Thymus (tissue), 11 donors: Measurements from ENCODE around the gene MAEL. TPM values are rescaled to one million over a fixed set of nuclear protein-coding genes. Genes with fewer than 3 reads are reported as not detected.
"Not testable (repeated sequence)": the region's sequence is repeated elsewhere in the genome, so short reads cannot be mapped to it uniquely, and the experiment has no call there.

ENCODE experiments used
- DNase-seq, 9 donors: peaks; one replicate each; pipeline ENCODE4 v3.0.0-alpha.2; 2013; ENCODE audit warnings: low spot score in 9 of 9, low read depth in 6 of 9, missing footprints in 1 of 9
- H3K27ac ChIP-seq, 2 donors: one replicate each; pipeline ENCODE4 v1.5.1; 2013; ENCODE audit warnings: control low read depth in 1 of 2, low read depth in 1 of 2, low read length in 1 of 2, mild to moderate bottlenecking in 1 of 2, moderate library complexity in 1 of 2
- H3K27me3 ChIP-seq, 2 donors: one replicate each; pipeline ENCODE4 v1.5.1; 2013; ENCODE audit warnings: low read length in 1 of 2; ENCODE audit not compliant: control insufficient read depth in 2 of 2, insufficient read depth in 1 of 2
- H3K36me3 ChIP-seq, 2 donors: one replicate each; pipeline ENCODE4 v1.5.1; 2013; ENCODE audit warnings: low read length in 1 of 2, mild to moderate bottlenecking in 1 of 2, moderate library complexity in 1 of 2; ENCODE audit not compliant: control insufficient read depth in 2 of 2, insufficient read depth in 2 of 2
- H3K4me1 ChIP-seq, 2 donors: one replicate each; pipeline ENCODE4 v1.5.1; 2013; ENCODE audit warnings: low read length in 2 of 2; ENCODE audit not compliant: control insufficient read depth in 2 of 2, insufficient read depth in 2 of 2
- H3K4me3 ChIP-seq, 2 donors: one replicate each; pipeline ENCODE4 v1.5.1; 2013; ENCODE audit warnings: low read length in 2 of 2, control low read depth in 1 of 2, mild to moderate bottlenecking in 1 of 2
- H3K9me3 ChIP-seq, 2 donors: one replicate each; pipeline ENCODE4 v1.5.1; 2013; ENCODE audit warnings: low read length in 1 of 2, mild to moderate bottlenecking in 1 of 2; ENCODE audit not compliant: control insufficient read depth in 2 of 2, insufficient read depth in 1 of 2
- WGBS: extraction: QIAGEN DNeasy Blood & Tissue Kit; methylation state at CpG from one replicate; pipeline ENCODE4 v1.1.7; 2013; 5-methylcytosine and 5-hydroxymethylcytosine counted together
- polyA plus RNA-seq: library from polyadenylated mRNA; stranded (reverse); fragments of 200-250 nt; gene quantifications from one replicate; pipeline ENCODE4 v1.2.3, GENCODE V29; 2013
- total RNA-seq: library from RNA; stranded (reverse); fragments of 120-200 nt; gene quantifications from one replicate; pipeline ENCODE4 v1.2.4, GENCODE V29; 2013
- donor health status: healthy.

Gene MAEL
- total and polyA plus RNA-seq, 2 donors, result 0.57 TPM; not detected in 1

DNA sequence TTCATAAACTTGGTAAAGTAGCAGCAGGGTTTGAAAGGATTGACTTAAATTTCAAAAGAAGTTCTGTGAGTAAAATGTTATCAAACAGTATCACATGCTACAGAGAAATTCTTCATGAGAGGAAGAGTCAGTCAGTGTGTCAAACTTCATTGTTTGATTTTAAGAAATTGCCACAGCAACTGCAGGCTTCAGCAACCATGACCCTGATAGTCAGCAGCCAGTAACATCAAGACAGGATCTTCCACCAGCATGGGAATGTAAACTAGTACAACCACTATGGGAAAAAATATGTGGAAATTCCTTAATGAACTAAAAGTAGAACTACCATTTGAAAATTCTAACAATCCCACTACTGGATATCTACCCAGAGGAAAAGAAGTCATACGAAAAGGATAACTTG, 11.5 kb downstream of the MAEL start:
- WGBS, result 99% methylated on average over 1 of the region's 1 CpG
- DNase-seq, result no peak
- Histone ChIP-seq H3K9me3 (no peaks in the 10 kb centered on the region), H3K27ac (no peak overlapping the region), H3K27me3 (no peaks in the 10 kb centered on the region), H3K4me3 (no peak overlapping the region), H3K36me3 (no peaks in the 10 kb centered on the region), H3K4me1 (no peaks in the 10 kb centered on the region)

DNA sequence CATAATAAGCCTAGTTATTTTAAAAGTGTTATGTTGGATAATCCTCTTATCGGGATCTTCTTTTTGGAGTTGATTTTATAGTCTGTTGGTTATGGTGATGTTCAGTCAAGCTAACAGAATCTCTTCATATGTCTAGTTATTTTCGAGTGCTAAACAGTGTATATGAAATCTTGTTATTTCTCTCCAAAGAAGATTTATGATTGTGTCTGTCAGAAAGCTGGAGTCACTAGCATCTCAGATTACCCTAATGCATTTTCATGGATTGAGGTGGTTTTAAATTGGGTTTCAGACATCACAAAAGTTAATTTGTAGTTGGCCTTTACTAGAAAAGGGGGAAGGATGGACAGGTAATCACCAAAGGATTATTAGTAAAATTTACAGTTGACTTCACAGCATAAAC, 13.3 kb downstream of the MAEL start:
- Histone ChIP-seq H3K4me3 (no peak overlapping the region), H3K4me1 (no peaks in the 10 kb centered on the region), H3K36me3 (no peaks in the 10 kb centered on the region), H3K27ac (no peak overlapping the region), H3K9me3 (no peaks in the 10 kb centered on the region), H3K27me3 (no peaks in the 10 kb centered on the region)
- 93% methylated on average over 2 of the region's 2 CpGs for WGBS
- DNase-seq, result no peak

DNA sequence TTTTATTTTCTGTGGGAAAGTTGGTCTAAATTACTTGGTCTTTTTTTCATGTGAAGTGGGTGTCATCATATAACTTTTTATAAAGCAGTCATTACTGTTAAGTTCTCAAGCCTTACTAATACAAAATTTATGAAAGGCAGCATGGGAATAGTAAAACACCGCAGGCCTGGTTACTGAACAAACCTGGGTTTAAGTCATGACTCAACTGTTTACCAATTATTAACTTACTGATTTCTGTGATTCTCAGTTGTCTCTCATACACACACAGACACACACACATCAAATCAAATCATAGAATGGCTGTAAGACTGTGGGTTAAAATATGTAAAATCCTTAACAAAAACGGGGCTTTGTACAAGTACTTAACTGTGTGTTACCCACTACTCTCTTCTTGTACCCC, 14.6 kb downstream of the MAEL start:
- no peak for DNase-seq
- 94% methylated on average over 2 of the region's 2 CpGs for WGBS
- no peaks in the 10 kb centered on the region for H3K36me3 ChIP-seq
- no peaks in the 10 kb centered on the region for H3K9me3 ChIP-seq
- H3K4me1 ChIP-seq, result no peaks in the 10 kb centered on the region
- H3K4me3 ChIP-seq, result no peak overlapping the region
- no peak overlapping the region for H3K27ac ChIP-seq
- H3K27me3 ChIP-seq, result no peaks in the 10 kb centered on the region

DNA sequence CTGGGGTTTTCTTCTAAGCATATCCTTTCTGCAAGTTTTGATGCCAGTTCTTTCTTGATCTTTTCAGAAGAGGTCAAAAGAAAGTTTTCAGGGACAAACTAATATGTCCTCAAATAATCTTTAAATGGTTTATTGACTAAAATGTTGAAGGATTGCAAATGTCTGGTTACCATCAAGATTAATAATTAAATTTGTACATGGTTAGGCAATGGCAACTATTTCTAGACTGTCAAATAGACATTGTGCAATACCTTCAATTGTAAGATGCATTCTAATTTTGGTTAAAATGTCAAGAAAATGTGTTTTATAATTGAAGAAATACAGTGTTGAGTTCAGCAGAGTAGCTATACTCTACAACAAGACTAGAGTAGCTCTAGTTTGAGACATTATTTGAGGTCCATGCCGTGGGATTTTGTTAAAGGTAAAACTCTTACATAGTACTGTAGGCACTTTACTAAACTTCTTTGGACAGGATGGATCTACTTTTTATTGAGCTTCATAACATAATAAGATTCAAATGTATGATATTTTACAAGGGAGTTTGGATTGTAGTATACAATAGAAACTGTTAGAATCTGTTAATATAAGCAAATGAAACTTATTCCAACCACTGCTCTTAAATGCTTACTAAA, 22.6 kb downstream of the MAEL start:
- 98% methylated on average over 1 of the region's 1 CpG for WGBS
- no peaks in the 10 kb centered on the region for H3K36me3 ChIP-seq
- H3K4me1 ChIP-seq, result no peaks in the 10 kb centered on the region
- no peak overlapping the region for H3K4me3 ChIP-seq
- H3K9me3 ChIP-seq, result no peaks in the 10 kb centered on the region
- no peak for DNase-seq
- no peak overlapping the region for H3K27ac ChIP-seq
- no peaks in the 10 kb centered on the region for H3K27me3 ChIP-seq

DNA sequence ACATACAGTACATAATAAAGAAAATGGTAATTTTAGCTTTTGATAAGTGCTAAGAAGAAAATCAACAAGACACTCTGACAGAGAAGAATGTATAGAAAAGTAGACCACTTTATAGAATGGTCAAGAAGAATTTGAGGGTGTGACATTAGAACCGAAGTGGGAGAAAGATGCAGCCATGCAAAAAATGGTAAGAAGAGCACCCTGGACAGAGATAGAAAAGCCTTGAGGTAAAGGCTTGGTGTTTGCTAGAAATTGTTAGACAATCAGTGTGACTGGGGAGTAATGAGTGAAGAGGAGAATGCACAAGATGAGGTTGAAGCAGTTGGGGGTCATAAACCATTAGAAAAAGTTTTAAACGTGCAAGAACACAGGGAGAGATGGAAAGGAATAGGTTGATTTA, 23.5 kb downstream of the MAEL start:
- no peaks in the 10 kb centered on the region for H3K27me3 ChIP-seq
- no peaks in the 10 kb centered on the region for H3K9me3 ChIP-seq
- no peaks in the 10 kb centered on the region for H3K36me3 ChIP-seq
- DNase-seq, result no peak
- WGBS, result 97% methylated on average over 2 of the region's 2 CpGs
- H3K4me3 ChIP-seq, result no peak overlapping the region
- H3K27ac ChIP-seq, result no peak overlapping the region
- H3K4me1 ChIP-seq, result no peaks in the 10 kb centered on the region

DNA sequence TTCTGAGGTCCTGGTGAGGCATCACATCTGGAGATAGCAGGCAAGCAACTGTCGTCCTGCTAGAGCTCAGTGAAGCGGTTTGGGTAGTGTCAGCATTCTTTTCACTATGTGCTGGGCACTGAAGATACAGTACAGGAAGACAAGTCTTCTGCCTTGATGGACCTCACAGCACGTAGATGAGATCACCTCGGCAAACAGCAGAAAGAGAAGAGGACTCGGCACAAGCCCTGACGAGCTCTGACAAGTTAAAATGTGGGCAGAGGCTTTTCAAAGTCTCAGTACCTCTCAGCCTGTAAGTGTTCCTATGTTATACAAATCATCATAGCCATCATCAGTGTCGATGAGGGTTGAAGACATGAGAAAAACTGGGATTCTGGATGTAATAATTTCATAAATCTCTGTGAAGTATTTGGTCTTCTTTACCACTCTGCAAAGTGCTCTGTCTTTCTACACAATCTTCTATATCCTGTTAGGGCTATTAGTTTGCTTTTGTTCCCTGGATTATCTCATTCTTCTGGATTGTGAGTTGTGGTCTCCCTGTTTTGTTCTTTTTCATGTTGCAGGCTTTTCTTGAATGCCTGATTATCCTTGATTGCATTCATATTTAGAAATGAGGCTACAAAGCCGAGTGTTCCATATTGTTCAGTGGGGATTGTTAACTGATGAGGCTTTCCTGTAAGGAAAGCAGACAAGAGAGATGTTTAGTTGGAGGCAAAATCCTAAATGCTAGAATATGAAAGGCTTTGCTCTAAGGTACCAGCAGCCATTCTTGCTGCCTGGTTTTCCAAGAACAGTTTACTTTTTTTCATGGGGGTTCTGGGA, 24.2 kb downstream of the MAEL start:
- H3K27ac ChIP-seq, result no peak overlapping the region
- no peaks in the 10 kb centered on the region for H3K27me3 ChIP-seq
- 95% methylated on average over 8 of the region's 8 CpGs for WGBS
- no peak overlapping the region for H3K4me3 ChIP-seq
- H3K9me3 ChIP-seq, result no peaks in the 10 kb centered on the region
- H3K4me1 ChIP-seq, result no peaks in the 10 kb centered on the region
- no peak for DNase-seq
- H3K36me3 ChIP-seq, result no peaks in the 10 kb centered on the region

DNA sequence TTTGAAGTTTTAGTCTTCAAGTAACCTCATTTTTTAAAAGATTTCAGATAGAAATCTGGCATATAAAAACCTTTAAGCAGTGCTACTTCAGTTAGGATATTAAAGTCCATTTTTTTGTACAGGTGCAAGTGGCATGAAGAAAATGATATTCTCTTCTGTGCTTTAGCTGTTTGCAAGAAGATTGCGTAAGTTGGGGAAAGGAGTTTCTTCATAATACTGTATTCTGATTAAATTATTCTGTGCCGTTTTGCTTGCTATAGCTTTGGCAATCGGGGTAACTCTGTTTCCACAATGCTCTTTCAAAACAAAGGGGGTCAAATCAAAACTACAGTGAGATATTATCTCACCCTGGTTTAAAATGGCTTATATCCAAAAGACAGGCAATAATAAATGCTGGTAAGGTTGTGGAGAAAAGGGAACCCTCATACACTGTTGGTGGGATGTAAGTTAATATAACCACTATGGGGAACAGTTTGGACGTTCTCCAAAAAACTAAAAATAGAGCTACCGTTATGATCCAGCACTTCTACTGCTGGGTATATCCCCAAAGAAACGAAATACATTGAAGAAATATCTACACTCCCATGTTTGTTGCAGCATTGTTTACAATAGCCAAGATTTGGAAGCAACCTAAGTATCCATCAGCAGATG, 27.1 kb downstream of the MAEL start:
- Histone ChIP-seq H3K27ac (no peak overlapping the region), H3K4me1 (no peaks in the 10 kb centered on the region), H3K36me3 (no peaks in the 10 kb centered on the region), H3K9me3 (no peaks in the 10 kb centered on the region), H3K27me3 (no peaks in the 10 kb centered on the region), H3K4me3 (no peak overlapping the region)
- 41% methylated on average over 6 of the region's 6 CpGs for WGBS
- no peak for DNase-seq

DNA sequence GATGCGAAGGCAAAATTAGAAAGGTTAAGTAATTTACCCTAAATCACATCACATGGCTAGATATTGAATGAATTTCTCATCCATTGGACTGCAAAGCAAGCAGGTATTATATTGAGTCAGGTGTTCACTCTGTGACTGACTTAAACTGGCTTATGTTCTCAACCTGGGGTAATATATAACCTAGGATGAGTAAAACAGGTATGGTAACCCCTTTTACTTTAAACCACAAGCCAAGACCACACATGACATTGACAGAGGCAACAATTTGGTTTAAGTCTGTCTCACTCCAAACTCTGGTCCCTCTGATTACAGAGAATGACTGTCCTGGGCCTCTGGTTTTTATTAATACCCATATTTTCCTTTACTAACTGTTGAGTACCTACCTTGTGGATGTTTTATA, 33.3 kb downstream of the MAEL start:
- DNase-seq, result no peak
- Histone ChIP-seq H3K27ac (no peak overlapping the region), H3K4me1 (no peaks in the 10 kb centered on the region), H3K27me3 (no peaks in the 10 kb centered on the region), H3K36me3 (no peaks in the 10 kb centered on the region), H3K4me3 (no peak overlapping the region), H3K9me3 (no peaks in the 10 kb centered on the region)
- 98% methylated on average over 1 of the region's 1 CpG for WGBS

DNA sequence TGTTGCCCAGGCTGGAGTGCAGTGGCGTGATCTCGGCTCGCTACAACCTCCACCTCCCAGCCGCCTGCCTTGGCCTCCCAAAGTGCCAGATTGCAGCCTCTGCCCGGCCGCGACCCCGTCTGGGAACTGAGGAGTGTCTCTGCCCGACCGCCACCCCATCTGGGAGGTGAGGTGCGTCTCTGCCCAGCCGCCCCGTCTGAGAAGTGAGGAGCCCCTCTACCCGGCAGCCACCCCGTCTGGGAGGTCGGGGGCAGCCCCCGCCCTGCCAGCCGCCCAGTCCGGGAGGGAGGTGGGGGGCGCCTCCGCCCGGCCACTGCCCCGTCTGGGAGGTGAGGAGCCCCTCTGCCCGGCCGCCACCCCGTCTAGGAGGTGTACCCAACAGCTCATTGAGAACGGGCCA, 40.5 kb downstream of the MAEL start:
- DNase-seq, H3K27ac ChIP-seq: not testable (repeated sequence)

More for the DNA sequence above, 40.5 kb downstream of the MAEL start:
- not testable (repeated sequence) for H3K4me1 ChIP-seq, H3K27me3 ChIP-seq, H3K9me3 ChIP-seq, H3K36me3 ChIP-seq, H3K4me3 ChIP-seq
- WGBS, result 97% methylated on average over 27 of the region's 27 CpGs
